Measurements from ENCODE around the gene AMT.
"Not testable (repeated sequence)": the region's sequence is repeated elsewhere in the genome, so short reads cannot be mapped to it uniquely, and the experiment has no call there.

The AMT gene

DNA sequence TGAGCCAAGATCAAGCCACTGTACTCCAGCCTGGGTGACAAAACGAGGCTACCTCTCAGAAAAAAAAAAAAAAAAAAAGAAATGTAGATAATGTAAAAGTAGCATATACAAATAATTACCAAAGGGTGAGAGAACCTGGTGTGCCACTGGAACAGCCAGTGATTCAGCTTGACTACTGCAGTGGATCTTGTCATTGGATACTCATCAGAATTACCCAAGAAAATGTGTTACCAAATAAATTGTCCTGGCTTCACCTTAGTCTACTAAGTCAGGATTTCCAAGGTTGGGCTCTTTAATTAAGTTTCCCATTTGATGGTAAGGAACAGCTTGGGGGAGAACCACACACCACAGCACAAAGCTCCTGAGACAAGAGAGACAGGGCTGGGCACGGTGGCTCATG, 5.3 kb upstream of the AMT start:
- no peak for DNase-seq (ENCODE audit: extremely low read depth in 1 of 2, low read depth in 1 of 2)

DNA sequence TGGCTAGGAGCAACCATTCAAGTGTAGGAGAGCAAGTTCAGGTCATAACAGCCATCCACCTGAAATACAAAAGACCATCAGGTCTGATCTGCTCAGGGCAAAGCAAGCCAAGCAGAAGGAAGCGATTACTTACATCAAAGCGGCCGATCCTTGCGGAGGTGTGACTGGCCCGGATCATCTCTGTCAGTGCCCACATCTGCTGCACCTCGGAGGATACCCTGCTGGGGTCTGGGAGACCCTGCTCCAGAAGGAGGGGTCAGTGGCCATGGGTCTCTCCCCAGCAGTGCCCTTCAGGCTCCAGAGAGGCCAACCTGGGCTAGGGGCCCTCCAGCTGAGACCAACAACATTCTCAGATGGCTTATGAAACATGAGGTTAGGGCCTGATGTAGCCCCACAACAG, 2.5 kb upstream of the AMT start:
- no peak for DNase-seq (ENCODE audit: extremely low read depth in 1 of 2, low read depth in 1 of 2)

DNA sequence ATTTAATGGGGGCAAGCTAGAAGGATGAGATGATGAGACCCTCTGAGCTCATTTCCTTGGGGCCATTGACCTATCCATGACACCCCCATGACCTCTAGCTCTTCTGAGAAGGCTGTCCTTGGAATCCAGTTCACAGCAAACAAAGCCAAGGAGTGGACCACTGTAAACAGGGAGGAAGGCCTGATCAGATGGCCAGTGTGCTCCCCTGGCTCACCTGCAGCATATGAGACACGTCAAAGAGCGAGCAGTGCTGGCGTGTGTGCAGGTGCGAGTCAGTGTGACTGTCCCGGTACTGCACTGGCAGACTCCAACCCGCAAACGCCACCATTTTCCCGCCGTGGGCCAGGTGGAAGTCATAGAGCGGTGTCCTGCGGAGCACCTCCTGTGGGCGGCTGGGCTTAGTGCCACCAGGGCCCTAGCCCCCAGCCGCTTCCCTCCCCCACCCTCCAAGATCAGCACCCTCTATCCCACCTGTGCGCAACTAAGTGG, 339 bp downstream of the AMT start:
- DNase-seq (ENCODE audit: extremely low read depth in 1 of 2, low read depth in 1 of 2), result no peak

DNA sequence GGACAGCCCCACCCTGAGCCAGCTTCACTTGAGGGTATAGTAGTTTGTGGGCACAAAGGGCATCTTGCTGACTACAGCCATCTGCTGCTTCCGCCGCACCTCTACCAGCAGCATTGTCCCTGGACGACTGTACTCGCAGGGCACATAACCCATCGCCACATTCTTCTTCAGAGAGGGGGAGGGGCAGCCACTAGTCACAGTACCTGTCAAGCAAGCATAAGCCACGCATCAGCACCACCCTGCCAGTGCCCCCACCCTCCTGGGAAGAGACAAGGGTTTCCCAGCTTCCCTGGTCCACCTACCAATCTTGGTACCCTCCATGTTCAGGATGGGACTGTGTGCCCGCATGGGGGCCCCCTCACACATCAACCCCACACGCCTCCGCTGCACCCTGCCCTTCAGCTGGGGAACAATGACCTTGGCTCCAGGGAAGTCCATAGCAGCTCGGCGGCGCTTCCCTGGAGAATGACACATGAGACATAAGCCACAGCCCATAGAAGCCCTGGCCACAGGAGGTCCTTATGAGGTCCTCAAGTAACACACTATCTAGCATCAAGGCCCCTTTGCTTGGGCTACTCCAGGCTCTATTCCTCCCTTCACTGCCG, 4.7 kb downstream of the AMT start:
- DNase-seq (ENCODE audit: extremely low read depth in 1 of 2, low read depth in 1 of 2), result no peak

DNA sequence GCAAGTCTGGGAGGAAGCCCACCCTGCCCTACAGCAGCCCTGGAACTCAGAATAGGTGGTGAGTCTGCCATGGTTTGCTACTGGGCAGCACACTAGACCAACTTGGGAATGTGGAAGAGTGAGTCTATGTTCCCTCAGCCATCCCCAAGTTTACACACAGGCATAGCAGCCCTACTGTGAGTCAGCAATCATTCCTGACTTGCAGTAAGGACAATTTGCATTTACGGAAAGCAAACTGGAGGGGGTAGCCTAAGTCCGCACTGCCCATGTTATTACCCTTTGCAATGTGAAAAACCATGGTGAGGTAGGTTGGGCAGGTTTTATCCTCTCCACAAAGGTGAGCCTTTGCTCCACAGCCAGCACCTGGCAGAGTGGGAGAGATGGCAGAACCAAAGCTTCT, 5.4 kb downstream of the AMT start:
- no peak for DNase-seq (ENCODE audit: extremely low read depth in 1 of 2, low read depth in 1 of 2)

DNA sequence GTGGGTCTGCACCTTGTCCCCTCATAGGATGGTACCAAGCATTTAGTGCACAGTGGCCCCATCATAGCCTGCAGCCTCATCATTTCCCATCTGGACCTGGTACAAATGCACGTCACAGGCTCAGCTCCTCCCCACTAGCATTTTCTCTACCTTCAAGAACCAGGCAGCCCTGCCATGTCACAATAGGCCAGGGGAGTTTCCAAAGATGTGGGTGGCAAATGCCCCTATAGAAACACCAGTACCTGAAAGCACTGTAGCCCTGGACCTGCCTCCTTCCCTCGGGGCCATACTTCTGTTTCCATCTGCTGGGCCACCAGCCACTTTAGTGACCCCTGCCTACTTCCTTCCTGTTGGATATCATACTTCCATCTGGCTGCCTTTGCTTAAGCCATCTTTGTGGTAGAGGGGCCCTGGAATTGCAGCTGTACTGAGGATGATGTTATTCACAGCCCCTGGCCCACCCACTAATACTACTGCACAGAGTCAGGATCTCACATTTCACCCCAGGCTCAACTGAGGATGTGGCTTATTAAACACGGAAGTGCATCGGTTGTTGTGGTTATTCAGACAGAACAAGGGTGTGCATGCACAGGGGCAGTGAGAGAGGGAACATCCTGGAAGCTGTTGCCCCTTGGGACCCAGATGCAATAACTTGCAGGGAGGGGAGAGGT, 6.2 kb downstream of the AMT start:
- peak in 1 of 2 donors; percentile 15 for DNase-seq (ENCODE audit: extremely low read depth in 1 of 2, low read depth in 1 of 2)

DNA sequence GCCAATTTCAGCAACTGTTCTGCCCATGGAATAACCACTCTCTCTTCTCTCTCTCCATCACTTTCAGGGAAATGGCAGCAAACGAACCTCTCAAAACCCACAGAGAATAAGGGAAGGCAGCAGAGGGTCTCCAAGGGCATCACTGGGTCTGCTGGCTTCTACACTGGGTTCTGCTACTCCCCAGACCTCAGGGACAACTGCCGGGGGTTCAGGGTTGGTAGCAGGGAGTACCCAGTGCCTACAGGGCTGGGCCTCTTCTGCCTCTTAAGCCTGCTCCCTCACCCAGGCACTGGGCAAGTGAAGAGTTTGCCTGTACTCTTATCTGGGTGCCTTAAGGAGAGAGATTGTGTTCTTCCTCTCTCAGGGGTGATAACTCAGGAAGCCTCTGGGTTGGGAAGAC, 7.5 kb downstream of the AMT start:
- DNase-seq (ENCODE audit: extremely low read depth in 1 of 2, low read depth in 1 of 2), result no peak

DNA sequence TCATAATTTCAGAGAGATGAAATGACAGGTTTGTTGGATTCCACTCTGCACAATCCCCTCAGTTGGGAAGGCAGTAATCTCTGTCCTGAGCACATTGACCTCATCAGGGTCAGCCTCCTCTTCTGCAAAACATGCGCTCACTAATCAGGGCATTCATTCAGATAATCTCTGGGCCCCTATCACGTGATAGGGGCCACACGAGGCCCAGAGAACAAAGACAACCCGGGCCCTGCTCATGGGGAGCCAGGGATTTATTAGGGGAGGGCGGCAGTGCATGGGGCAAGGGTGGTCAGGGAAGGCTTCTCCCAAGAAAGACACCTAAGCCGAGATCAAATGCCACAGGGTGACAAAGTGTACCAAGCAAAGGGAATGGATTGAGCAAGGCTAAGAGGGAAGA, 8.9 kb downstream of the AMT start:
- DNase-seq (ENCODE audit: extremely low read depth in 1 of 2, low read depth in 1 of 2), result no peak

DNA sequence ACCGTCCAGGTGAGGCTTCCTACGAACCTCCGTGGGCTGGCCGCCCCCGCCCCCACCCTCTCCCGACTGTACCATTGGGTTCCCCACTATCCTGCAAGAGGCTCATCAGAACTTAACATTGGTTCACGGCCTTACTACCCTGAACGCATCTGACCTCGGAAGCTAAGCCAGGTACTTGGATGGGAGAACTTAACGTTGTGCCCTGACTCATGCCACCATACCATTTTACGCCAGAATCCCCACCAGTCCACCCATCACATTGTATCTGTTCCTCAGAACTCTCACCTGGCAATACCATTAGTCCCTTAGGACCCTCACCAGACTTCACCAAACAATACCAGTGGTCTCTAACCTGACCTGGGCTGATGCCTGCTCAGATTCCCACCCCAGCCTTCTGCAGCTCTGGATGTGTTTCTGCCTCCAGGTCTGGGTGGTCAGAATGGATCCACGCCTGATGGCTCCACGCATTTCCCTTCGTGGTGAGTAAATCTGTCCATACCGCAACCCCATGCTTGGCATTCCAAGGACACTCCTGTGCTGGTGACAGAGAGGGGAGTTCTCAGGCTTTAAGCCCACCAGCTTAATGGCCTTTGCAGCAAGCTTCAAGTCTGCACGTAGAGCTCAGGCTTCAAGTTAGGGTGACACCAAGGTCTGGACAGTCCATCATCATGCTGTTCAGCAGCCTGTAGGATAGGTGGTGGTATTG, 9.5 kb downstream of the AMT start:
- DNase-seq (ENCODE audit: extremely low read depth in 1 of 2, low read depth in 1 of 2), result no peak

DNA sequence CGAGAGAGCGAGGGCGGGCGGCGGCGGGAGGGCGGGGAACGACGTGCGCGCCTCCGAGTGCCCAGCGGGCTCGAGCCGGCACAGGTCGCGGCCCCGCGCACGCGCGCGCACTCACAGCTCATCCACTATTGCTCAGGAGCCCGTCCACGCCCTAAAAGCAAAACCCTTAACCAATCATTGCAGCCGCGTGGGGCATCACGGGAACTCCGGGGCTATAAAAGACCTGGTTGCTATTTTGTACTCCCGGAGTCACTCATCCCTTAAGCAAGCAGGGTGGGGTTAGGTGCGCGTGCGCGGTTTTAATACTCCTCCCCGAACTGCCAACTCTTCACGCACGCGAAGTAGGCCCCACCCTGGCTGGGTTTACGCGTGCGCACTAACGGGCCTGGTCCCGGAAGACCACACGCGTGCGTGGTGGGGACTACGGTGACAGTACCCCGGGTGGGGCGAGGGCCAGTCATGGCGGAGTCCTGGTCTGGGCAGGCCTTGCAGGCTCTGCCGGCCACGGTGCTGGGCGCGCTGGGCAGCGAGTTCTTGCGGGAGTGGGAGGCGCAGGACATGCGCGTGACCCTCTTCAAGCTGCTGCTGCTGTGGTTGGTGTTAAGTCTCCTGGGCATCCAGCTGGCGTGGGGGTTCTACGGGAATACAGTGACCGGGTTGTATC, 10.2 kb downstream of the AMT start, which contains the start of the genes RHOA and TCTA:
TSS of gene RHOA (minus strand) at position 9 of the 664 bp plus-strand sequence. CDS start 36,387 bp downstream, outside the sequence.
TSS of gene TCTA (plus strand) at position 456 of the 664 bp plus-strand sequence. CDS start at position 460, 4 bp downstream.
- peak; percentile 98 to 99 for DNase-seq (ENCODE audit: extremely low read depth in 1 of 2, low read depth in 1 of 2)

DNA sequence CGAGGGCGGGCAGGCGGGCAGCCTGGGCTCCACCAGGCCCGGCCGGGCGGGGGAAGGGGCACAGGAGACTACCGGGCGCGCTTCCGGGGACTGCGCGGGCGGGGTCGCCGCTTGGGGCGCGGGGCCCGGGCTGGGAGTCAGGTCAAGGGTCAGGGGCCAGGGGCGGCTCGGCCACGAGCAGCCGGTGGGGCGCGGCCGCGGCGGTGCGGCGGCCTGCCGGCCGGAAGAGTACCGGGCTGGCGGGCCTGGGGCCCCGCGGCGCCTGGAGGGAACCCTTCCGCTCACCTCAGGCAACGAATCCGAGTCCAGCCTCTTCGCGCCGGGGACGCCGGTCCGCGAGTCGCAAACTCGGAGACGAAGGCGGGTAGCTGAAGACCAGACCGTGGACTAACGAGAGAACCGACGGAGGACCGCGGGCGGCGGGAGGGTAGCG, 10.7 kb downstream of the AMT start:
- DNase-seq (ENCODE audit: extremely low read depth in 1 of 2, low read depth in 1 of 2), result peak in 1 of 2 donors; percentile 35

DNA sequence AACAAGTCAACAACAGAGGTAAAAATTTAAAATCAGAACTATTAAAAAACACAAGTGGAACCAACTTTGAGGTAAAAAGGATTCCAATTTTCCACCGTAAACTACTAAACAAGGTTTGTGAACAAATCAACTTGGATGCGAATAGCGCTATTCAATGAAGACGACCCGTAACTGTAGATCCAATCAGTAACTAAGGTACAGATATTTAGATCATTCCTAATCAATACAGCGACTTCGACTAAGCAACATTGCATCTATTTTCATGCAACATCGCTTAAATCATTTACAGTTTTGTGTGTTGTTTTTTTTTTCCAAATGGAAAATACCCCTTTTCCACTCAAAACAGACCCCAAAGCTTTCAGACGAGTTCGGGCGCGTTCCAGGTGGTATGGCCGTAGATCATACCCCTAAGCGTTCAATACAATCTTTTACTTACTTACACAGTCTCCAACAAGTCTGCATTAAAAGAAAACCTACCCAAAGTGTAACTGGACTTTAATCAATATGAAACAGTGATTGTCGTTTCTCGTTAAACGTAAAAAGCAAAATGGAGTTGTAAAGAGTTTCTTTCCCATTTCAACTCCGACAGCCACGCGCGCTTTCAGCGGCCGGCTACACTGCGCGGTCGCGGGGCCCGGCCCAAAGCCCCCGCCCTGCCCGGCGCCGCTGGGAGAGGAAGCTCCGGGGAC, 11.3 kb downstream of the AMT start:
- DNase-seq (ENCODE audit: extremely low read depth in 1 of 2, low read depth in 1 of 2), result no peak

DNA sequence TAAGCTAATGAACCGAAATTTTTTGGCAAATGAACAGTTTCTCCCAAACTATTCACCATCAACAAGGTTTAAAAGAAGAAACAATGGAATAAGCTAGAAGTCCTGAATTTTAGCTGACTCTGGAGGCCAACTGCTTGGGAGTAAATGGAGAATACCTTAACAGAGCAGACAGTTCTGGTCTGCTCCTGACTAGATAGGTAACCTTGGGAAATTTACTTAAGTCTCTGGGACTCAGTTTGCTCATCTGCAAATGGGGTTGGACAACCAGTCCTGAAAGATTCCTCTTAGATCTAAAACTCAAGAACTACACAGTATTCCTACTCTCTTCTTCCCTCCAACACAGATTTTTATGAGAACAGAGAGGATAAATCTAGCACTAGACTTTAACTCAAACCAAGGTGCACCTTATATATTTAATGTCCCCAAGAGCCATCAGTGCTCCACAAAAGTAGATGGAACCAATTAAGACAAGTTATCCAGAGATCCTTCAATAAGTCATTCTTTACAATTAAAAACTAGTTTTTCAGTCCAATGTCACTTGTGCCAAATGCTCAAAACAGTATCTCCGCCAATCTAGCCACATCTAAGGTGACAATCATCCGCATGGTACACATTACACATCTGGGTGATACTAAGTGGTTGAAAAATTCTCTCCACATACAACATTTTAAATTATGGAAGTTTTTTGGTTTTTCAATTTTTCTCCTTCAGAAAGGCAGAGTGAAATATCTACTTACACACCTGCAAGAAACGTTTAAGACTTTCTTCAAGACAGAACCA, 12.0 kb downstream of the AMT start:
- no peak for DNase-seq (ENCODE audit: extremely low read depth in 1 of 2, low read depth in 1 of 2)

DNA sequence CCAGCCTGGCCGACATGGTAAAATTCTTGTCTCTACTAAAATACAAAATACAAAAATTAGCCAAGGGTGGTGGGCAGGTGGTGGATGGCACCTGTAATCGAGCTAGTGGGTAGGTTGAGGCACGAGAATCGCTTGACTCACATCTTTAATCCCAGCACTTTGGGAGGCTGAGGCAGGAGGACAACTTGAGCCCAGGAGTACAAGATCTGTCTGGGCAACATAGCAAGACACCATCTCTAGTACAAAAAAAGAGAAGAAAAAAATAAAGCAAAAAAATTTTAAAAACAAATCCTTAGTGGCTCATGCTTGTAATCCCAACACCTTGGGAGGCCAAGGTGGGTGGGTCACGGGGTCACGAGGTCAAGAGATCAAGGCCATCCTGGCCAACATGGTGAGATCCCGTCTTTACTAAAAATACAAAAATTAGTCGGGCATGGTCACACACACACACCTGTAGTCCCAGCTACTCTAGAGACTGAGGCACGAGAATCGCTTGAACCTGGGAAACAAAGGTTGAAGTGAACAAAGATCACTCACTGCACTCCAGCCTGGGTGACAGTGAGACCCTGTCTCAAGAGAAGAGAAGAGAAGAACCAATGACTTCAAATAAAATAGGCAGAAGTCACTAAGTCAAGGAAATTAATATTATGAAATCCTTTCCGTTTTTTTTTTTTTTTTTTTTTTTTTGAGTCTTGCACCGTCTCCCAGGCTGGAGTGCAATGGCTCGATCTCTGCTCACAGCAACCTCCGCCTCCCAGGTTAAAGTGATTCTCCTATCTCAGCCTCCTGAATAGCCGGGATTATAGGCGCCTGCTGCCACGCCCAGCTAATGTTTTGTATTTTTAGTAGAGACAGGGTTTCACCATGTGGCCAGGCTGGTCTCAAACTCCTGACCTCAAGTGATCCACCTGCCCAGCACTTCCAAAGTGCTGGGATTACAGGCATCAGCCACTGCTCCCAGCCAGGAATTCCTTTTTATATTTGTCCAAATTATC, 15.4 kb downstream of the AMT start:
- no peak for DNase-seq (ENCODE audit: extremely low read depth in 1 of 2, low read depth in 1 of 2)

DNA sequence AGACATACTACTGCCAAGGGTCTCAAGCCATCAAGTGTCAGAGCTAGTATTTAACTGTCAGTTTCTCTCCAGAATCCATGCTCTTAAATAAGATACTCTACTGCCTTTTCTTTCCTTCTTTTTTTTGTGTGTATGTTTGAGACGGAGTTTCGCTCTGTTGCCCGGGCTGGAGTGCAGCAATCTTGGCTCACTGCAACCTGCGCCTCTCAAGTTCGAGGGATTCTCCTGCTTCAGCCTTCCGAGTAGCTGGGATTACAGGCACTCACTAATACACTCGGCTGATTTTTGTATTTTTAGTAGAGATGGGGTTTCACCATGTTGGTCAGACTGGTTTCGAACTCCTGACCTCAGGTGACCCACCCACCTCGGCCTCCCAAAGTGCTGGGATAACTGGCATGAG, 16.7 kb downstream of the AMT start:
- DNase-seq (ENCODE audit: extremely low read depth in 1 of 2, low read depth in 1 of 2), result not testable (repeated sequence)

DNA sequence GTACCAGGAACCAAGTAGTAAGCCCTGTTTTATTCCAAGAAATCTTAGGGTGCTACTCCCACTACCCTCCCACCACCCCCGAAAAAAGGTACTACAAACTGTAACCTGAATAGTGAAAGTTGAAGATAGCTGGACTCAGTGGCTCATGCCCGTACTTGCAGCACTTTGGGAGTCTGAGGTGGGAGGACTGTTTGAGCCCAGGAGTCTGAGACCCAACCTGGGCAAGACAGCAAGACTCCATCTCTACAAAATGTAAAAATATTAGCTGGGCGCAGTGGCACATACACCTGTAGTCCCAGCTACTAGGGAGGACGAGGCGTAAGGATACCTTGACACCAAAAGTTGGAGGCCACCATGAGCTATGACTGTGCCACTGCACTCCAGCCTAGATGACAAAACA, 18.4 kb downstream of the AMT start:
- DNase-seq (ENCODE audit: extremely low read depth in 1 of 2, low read depth in 1 of 2), result no peak

DNA sequence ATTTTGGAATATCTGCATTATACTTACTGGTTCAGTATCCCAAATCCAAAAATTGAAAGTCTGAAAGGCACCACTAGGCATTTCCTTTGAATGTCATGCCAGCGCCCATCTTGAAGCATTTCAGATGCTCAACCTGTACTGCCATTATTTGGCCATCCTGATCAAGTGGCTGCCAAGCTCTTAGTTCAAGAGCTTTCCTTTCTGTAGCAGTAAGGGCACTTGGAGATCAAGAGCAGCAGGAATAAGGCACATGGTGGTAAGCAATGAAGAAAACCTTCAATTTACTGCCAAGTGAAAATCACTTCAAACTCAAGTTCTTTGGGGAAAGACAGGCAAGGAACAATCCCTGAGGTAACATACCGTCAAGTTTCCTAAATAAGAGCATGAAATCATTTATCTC, 20.5 kb downstream of the AMT start:
- DNase-seq (ENCODE audit: extremely low read depth in 1 of 2, low read depth in 1 of 2), result no peak

DNA sequence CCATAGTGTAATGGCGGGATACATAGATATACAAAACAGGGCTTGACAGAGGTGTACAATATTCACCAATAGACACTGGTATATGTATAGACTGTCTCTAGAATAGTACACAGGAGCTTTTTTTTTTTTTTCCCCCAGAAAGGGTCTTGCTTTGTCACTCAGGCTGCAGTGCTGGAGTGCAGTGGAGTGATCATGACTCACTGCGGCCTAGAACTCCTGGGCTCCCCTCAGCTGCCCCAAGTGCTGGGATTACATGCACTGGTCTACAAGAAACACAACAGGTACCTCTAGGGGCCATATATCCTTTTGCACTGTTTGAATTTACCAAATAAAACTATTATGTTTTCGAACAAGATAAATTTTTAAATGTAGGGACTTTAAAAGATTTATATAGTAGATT, 22.8 kb downstream of the AMT start:
- DNase-seq (ENCODE audit: extremely low read depth in 1 of 2, low read depth in 1 of 2), result no peak

DNA sequence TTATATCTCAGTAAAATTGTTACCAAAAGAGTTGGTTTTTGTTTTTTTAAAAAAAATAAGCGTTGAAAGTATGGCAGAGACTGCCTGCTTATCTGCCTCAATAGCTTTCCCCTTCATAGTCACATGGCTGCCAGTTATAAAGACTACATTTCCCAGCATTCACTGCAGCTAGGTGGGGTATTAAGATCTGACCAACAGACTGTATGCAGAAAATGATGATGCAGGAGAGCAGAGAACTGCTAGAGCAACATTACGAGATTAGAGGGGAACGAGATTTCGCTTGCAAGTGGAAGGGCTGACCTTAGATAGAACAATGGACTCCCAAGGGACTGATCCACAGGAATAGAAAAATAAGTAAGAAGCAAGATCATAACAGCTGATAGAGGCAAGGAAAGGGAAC, 24.8 kb downstream of the AMT start:
- DNase-seq (ENCODE audit: extremely low read depth in 1 of 2, low read depth in 1 of 2), result no peak
